Endothelial cell of umbilical vein (primary cell): ENCODE data around the gene DCDC2B. TPM values are rescaled to one million over a fixed set of nuclear protein-coding genes. Genes with fewer than 3 reads are reported as not detected.

Experiments used
- BruUV-seq: library from RNA; stranded (reverse); fragments of 400-500 nt; replicated peaks from 2 replicates; lab custom pipeline; 2021; lab: Mats Ljungman, UMichigan
- CTCF ChIA-PET: fragments of 300-600, 350-600 bp; sonication (Branson Sonifier 250); formaldehyde crosslinking; loops from one replicate; lab custom pipeline; 2021; ENCODE audit warnings: antibody characterized with exemption, inconsistent platforms; lab: Charles Lee
- POLR2A ChIA-PET: fragments of 300-600, 350-600 bp; sonication (Branson Sonifier 250); formaldehyde crosslinking; loops from one replicate; lab custom pipeline; 2021; ENCODE audit warnings: antibody characterized with exemption, inconsistent platforms; lab: Charles Lee
- DNase-seq: peaks from one replicate; pipeline ENCODE4 v3.0.0-alpha.2; 2011; ENCODE audit warnings: low read depth, low spot score
- FAIRE-seq: peaks from 2 replicates; lab custom pipeline; 2011; peaks lifted over from hg19 to GRCh38; lab: Jason Lieb, UNC
- H2AFZ ChIP-seq: 2 replicates; pipeline ENCODE4 v1.6.0; 2012; ENCODE audit warnings: low read depth, low read length, control low read depth, inconsistent platforms
- H3K27ac ChIP-seq: 2 replicates; pipeline ENCODE4 v1.5.1; 2011; ENCODE audit warnings: low read depth, mild to moderate bottlenecking, control low read depth, low read length, moderate library complexity; ENCODE audit not compliant: insufficient read depth
- H3K27me3 ChIP-seq, 2 experiments: 2 replicates each; pipeline versions ENCODE4 v1.6.0 to v1.6.1; 2011; ENCODE audit warnings: low read length in 2 of 2, mixed read lengths in 1 of 2; ENCODE audit not compliant: control insufficient read depth in 2 of 2, insufficient read depth in 2 of 2
- H3K36me3 ChIP-seq, 2 experiments: 2 replicates in 1 of 2; 3 replicates in 1 of 2; pipeline ENCODE4 v1.5.1; 2011; ENCODE audit warnings: low read length in 2 of 2, mild to moderate bottlenecking in 1 of 2, moderate library complexity in 1 of 2; ENCODE audit not compliant: control insufficient read depth in 2 of 2, insufficient read depth in 2 of 2; ENCODE audit errors: extremely low read depth in 1 of 2
- H3K4me1 ChIP-seq: 3 replicates; pipeline ENCODE4 v1.5.1; 2011; ENCODE audit warnings: mild to moderate bottlenecking, low read length; ENCODE audit not compliant: control insufficient read depth, insufficient read depth; ENCODE audit errors: extremely low read depth
- H3K4me2 ChIP-seq: 2 replicates; pipeline ENCODE4 v1.6.1; 2011; ENCODE audit warnings: low read length, control low read depth, mixed read lengths; ENCODE audit not compliant: insufficient read depth
- H3K4me3 ChIP-seq, 3 experiments: fragments of 200-600 bp in 1 of 3; sonication (generic), shearing (Covaris generic) in 1 of 3; replicated peaks in 1 of 3; 2 replicates each; pipeline ENCODE4 v1.5.1; 2011 to 2016; ENCODE audit warnings: control low read depth in 3 of 3, low read length in 3 of 3, mild to moderate bottlenecking in 2 of 3, inconsistent platforms in 1 of 3, low read depth in 1 of 3, moderate library complexity in 1 of 3; ENCODE audit not compliant: insufficient read depth in 1 of 3
- H3K79me2 ChIP-seq: 2 replicates; pipeline ENCODE4 v1.6.0; 2012; ENCODE audit warnings: low read length, inconsistent platforms; ENCODE audit not compliant: control insufficient read depth, insufficient read depth
- H3K9ac ChIP-seq: replicated peaks from 2 replicates; pipeline ENCODE3; 2011; ENCODE audit warnings: low read length, control low read depth; ENCODE audit not compliant: insufficient read depth; ENCODE audit errors: extremely low read depth
- H3K9me1 ChIP-seq: replicated peaks from 3 replicates; pipeline ENCODE4 v1.6.0; 2011; ENCODE audit warnings: mild to moderate bottlenecking, low read length; ENCODE audit not compliant: control insufficient read depth, insufficient read depth; ENCODE audit errors: extremely low read depth
- H3K9me3 ChIP-seq: replicated peaks from 2 replicates; pipeline ENCODE4 v1.5.1; 2012; ENCODE audit warnings: low read length, inconsistent platforms; ENCODE audit not compliant: control insufficient read depth, insufficient read depth
- H4K20me1 ChIP-seq: replicated peaks from 2 replicates; pipeline ENCODE3; 2011; ENCODE audit warnings: mild to moderate bottlenecking, low read length; ENCODE audit not compliant: control insufficient read depth, insufficient read depth; ENCODE audit errors: extremely low read depth
- CTCF ChIP-seq, 2 donors: IDR thresholded peaks; 1 replicate in 1 of 2; 2 replicates in 1 of 2; pipeline ENCODE4 v1.5.1; 2011; ENCODE audit warnings: low read length in 2 of 2, mild to moderate bottlenecking in 2 of 2, moderate library complexity in 2 of 2, control low read depth in 1 of 2, inconsistent platforms in 1 of 2, low read depth in 1 of 2; ENCODE audit not compliant: insufficient read depth in 1 of 2; ENCODE audit errors: extremely low read depth in 1 of 2
- EZH2 ChIP-seq: IDR thresholded peaks from 2 replicates; pipeline ENCODE4 v1.6.1; 2012; ENCODE audit warnings: borderline replicate concordance, low read depth, mild to moderate bottlenecking, moderate library complexity, low read length, inconsistent platforms; ENCODE audit not compliant: severe bottlenecking
- FOS ChIP-seq: IDR thresholded peaks from 2 replicates; pipeline ENCODE4 v1.6.1; 2011; ENCODE audit warnings: mild to moderate bottlenecking, low read length, moderate library complexity, borderline replicate concordance; ENCODE audit not compliant: insufficient read depth
- GATA2 ChIP-seq: IDR thresholded peaks from 2 replicates; pipeline ENCODE4 v1.7.0; 2011; ENCODE audit warnings: low read depth, mild to moderate bottlenecking, moderate library complexity, mixed read lengths, low read length; ENCODE audit not compliant: insufficient read length, insufficient read depth
- JUN ChIP-seq: IDR thresholded peaks from 2 replicates; pipeline ENCODE4 v1.6.1; 2011; ENCODE audit warnings: borderline replicate concordance, low read depth; ENCODE audit not compliant: insufficient read length, insufficient read depth
- MAX ChIP-seq: IDR thresholded peaks from 2 replicates; pipeline ENCODE4 v1.6.1; 2011; ENCODE audit not compliant: insufficient read depth, insufficient read length
- MYC ChIP-seq: IDR thresholded peaks from one replicate; pipeline ENCODE4 v1.6.1; 2011; ENCODE audit warnings: mild to moderate bottlenecking, low read depth, low read length
- POLR2A ChIP-seq: IDR thresholded peaks from 2 replicates; pipeline ENCODE4 v1.6.1; 2012; ENCODE audit warnings: low read depth, mild to moderate bottlenecking, control low read depth, low read length
- POLR2AphosphoS5 ChIP-seq: IDR thresholded peaks from 2 replicates; pipeline ENCODE4 v1.6.1; 2012; ENCODE audit warnings: low read depth, mild to moderate bottlenecking, control low read depth, low read length, moderate library complexity; ENCODE audit not compliant: insufficient read depth
- dilution Hi-C: fragments of 300-500 bp; cut with MboI; formaldehyde crosslinking; loops from one replicate; pipeline ENCODE4 v1.15.0; 2019; ENCODE audit warnings: low sequenced_read_pairs; ENCODE audit not compliant: extremely low pct_ligation_motif_present
- intact Hi-C: fragments of 100-400 bp; cut with micrococcal nuclease; formaldehyde crosslinking; loops from one replicate; pipeline ENCODE4 v1.10.0; 2022
- polyA plus RNA-seq, 4 experiments: library from polyadenylated mRNA; depleted of rRNA in 3 of 4; stranded (reverse) in 3 of 4; unstranded in 1 of 4; fragments of >200 nt; gene quantifications; 2 replicates each; pipeline versions ENCODE4 v1.2.1 to v1.2.3, GENCODE V29; 2011 to 2012; ENCODE audit warnings: missing spikeins in 1 of 4
- total RNA-seq: library from RNA; stranded (reverse); gene quantifications from 2 replicates; pipeline ENCODE4 v1.2.3, GENCODE V29; 2021

The DCDC2B gene
- total and polyA plus RNA-seq, 2 donors (not counting 3 experiments of a cell fraction or from before 2014, with no cell fraction given): not detected

DNA sequence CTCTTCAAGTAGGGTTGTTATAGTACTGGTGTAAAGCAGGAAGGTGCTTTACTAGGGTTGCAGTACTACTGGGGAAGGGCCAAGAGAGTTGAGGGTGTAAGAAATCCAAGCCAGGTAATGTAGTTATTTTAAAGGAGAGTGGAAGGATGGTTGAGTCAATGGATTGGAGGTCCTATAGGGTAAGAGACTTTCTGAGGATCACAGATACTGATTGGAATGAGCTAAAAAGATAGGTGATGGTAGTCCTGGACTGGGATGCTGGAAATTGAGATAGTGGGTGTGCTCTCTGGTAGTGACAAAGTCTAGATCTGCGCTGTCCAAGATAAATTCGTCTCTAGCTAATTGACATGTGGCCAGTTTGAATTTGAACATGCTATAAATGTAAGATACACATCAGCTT, 22.4 kb upstream of the DCDC2B start:
- Histone ChIP-seq H3K9me1 (no peaks in the 10 kb centered on the region), H2AFZ (no peak overlapping the region), H3K79me2 (peaks cover 51% of the 10 kb centered on the region), H3K9ac (no peak overlapping the region), H3K4me1 (peaks cover 4% of the 10 kb centered on the region), H3K9me3 (no peaks in the 10 kb centered on the region), H3K4me3 (no peak overlapping the region), H3K4me2 (no peak overlapping the region), H3K27me3 (no peaks in the 10 kb centered on the region), H4K20me1 (no peaks in the 10 kb centered on the region), H3K27ac (no peak overlapping the region), H3K36me3 (peaks cover 28 to 36% of the 10 kb centered on the region in 2 experiments)
- dilution Hi-C loops (no loop called here), intact Hi-C loops (no loop called here)
- DNase-seq (no peak), FAIRE-seq (no peak)
- BruUV-seq: no TSS peak
- TF ChIP-seq MYC (no peak), JUN (no peak), EZH2 (no peak), MAX (no peak), GATA2 (no peak), FOS (no peak), POLR2A (no peak), CTCF (IDR thresholded peaks at IDR 0.05; ENCODE audit: extremely low read depth in 1 of 2, insufficient read depth in 1 of 2, low read depth in 1 of 2, low read length in 2 of 2) (no peak), POLR2AphosphoS5 (no peak)
- ChIA-PET POLR2A (no interaction called here), CTCF (no interaction called here)
